GM19324 (cell line): ENCODE data around the gene CFAP119.
"Not testable (repeated sequence)": the region's sequence is repeated elsewhere in the genome, so short reads cannot be mapped to it uniquely, and the experiment has no call there.

ENCODE experiments used
- ATAC-seq: cut with Tn5 transposase; IDR thresholded peaks from one replicate; pipeline ENCODE4 v1.9.1; 2021; ENCODE audit warnings: mild to moderate bottlenecking, moderate library complexity; ENCODE audit not compliant: unreplicated experiment, low FRiP score

Gene CFAP119

DNA sequence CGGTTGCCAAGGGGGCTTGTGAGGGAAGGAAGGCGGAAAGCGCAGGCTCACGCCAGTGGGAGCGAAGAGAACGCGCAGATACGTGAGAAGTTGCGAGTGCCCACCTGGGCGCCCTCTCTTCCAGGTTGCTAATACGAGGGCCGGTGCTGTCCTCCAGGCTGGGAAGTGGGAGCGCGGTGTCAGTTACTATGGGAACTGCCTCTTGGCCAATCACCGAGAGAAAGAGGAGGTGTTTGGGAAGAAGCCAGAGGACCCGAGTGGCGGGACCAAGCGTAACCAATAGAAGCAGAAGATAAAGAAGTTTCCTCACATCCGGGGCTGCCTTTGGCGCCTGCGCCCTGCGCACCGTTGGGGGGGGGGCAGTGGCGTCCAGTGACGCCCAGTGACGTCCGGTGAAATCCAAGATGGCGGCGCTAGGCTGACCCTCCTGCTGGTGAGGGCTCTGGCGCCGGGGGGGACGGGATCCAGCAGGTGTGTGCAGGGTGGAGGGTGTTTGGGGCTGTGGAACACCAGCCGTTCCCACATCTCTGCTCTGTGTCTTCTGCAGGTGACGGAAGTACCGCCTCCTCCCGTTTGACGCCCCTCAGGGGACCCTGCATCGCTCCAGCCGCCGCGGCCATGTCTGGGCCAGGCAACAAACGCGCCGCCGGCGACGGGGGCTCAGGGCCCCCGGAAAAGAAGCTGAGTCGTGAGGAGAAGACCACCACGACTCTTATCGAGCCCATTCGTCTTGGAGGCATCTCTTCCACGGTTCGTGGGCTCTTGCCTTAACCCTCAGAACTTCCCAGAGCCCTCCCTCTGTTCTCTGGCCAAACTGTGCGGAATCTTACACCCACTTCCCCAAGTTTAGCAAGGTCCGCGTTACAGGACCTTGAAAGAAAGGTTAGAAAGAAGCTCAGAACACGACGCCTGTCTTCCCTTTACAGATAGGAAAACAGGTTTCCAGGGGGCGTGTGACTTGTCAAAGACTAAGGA, at the start of gene CFAP119, which contains the start of gene RNF40:
TSS of gene CFAP119 (minus strand) at position 135 of the 975 bp plus-strand sequence. CDS start 314 bp downstream, outside the sequence.
TSS of gene RNF40 (plus strand) at position 395 of the 975 bp plus-strand sequence. CDS start at position 619, 224 bp downstream.
- peak; percentile 89 for ATAC-seq

DNA sequence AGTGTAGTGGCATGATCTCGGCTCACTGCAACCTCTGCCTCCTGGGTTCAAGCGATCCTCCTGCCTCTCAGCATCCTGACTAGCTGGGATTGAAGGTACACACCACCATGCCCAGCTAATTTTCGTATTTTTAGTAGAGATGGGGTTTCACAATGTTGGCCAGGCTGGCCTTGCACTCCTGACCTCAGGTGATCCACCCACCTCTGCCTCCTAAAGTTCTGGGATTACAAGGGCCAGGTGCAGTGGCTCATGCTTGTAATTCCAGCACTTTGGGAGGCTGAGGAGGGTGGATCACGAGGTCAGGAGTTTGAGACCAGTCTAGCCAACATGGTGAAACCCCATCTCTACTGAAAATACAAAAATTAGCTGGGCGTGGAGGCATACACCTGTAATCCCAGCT, 47.8 kb upstream of the CFAP119 start:
- ATAC-seq: not testable (repeated sequence)

DNA sequence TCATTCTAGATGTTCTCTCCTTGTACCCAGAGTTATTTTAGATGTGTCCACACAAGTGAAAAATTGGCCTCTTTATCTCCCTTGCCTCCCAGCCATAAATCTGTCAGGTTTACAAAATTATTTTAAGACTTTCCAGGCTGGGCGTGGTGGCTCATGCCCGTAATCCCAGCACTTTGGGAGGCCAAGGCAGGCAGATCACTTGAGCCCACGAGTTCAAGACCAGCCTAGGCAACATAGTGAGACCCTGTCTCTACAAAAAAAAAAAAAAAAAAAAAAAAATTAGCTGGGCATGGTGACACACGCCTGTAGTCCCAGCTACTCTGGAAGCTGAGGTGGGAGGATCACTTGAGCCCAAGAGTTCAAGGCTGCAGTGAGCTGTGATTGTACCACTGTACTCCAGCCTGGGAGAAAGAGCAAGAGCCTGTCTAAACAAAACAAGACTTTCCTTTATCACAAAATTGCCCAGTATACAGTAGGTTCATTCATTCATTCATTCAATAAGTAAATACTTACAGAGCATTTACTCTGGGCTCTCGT, 47.1 kb upstream of the CFAP119 start:
- ATAC-seq: not testable (repeated sequence)

DNA sequence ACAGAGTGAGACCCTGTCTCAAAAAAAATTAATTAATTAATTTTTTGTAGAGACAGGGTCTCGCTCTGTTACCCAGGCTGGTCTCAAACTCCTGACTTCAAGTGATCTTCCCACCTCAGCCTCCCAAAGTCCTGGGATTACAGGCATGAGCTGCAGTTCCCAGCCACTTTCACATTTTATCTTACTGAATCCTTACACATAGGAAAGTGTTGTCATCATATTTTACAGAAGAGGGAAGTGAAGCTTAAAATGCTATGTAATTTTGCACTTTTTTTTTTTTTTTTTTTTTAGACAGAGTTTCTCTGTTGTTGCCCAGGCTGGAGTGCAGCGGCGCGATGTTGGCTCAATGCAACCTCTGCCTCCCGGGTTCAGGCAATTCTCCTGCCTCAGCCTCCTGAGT, 46.3 kb upstream of the CFAP119 start:
- no peak for ATAC-seq

DNA sequence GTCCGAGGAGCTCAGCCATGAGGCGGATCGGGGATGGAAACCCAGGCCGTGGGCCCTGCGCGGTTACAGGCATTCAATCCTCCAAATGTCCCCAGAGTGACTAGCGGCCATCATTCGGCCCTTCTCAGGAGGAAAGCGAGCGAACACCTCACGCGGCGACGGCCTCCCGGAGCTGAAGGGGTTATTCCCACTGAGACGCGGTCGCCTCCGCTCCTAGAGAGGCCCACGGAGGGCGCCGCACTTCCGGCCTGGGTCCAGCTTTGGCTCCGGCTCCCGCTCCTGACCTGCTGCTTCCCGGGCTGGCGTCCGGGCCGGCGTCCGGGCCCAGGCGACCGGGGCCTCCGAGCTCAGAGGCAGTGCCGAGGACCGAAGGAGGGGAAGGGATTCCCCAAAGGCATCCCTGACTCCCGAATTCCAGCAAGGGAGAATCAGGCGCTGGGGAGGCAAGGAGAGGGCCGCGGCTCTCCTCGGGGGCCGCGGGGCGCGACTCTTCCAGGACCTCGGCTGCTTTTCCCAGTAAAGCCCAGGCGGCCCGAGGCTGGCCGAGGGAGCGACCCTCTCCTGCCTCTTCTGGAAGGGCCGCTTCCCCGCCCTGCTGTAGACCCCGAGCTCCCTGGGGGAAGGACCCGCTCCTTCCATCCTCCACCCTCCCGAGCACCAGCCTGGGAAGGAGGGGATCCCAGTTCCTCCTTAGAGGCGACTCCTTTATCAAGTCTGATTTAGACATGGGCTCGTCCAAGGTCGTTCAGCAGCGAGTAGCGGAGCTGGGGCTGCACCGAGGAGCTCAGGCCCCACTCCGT, 43.7 kb upstream of the CFAP119 start:
- no peak for ATAC-seq

DNA sequence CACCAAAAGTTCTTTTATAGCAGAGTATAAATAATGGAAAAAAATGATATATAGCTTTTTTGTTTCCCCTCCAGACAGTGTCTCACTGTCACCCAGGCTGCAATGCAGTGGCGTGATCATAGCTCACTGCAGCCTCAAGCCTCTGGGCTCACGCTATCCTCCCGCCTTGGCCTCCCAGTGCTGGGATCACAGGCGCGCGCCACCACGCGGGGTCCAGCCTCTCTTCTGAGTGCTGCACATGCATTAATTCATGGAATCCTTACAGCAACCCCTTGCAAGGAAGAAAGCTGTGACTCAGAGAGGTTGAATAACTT, 43.2 kb upstream of the CFAP119 start:
- ATAC-seq: no peak

DNA sequence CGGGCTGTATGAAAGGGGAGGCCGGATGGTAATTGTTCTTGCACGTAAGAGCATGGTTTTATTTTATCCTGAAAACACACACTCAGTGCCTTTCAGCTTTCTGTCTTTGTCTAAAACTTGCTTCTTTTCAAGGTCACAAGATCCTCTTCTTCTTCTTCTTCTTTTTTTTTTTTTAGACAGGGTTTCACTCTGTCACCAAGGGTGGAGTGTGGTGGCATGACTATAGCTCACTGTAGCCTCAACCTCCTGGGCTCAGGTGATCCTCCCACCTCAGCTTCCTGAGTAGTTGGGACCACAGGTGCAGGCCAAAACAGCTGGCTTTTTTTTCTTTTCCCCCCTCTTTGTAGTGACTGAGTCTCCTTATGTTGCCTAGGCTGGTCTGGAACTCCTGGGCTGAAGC, 41.1 kb upstream of the CFAP119 start:
- ATAC-seq: no peak

DNA sequence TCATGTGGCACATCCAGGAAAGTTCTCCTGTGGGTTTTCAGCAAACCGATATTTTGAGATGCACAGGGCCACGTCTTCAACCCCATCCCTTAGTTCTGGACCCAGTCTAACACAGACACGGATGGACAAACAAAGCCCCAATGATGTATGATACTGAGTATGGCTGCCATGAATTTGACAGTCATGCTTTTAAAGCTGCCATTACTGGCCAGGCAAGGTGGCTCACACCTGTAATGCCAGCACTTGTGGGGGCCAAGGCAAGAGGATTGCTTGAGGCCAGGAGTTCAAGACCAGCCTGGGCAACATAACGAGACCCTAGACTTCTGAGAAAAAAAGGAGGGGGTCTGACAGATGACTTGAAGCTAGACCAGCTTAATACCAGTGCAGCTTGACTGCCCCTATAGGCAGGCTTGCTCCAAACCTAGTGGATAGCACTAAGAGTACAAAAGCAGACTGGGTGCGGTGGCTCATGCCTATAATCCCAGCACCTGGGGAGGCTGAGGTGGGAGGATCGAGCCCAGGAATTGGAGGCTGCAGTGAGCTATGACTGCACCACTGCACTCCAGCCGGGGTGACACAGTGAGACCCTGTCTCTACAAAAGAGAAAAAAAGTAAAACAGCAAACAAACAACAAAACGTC, 35.9 kb upstream of the CFAP119 start:
- no peak for ATAC-seq

DNA sequence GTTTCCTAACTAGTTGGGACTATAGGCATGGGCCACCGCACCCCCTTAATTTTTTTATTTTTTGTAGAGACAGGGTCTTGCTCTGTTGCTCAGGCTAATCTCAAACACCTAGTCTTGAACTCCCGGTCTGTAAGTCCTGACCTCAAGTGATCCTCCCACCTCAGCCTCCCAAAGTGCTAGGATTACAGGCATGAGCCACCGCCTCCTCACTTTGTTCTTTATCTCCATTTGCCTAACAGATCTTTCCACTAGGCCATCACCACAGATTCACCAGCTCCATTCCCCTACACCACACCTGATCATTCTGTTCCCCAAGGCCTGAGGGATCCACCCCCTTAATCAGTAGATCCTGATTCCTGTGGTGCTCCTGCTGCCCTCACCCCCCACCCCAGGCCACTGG, 32.8 kb upstream of the CFAP119 start:
- ATAC-seq: no peak

DNA sequence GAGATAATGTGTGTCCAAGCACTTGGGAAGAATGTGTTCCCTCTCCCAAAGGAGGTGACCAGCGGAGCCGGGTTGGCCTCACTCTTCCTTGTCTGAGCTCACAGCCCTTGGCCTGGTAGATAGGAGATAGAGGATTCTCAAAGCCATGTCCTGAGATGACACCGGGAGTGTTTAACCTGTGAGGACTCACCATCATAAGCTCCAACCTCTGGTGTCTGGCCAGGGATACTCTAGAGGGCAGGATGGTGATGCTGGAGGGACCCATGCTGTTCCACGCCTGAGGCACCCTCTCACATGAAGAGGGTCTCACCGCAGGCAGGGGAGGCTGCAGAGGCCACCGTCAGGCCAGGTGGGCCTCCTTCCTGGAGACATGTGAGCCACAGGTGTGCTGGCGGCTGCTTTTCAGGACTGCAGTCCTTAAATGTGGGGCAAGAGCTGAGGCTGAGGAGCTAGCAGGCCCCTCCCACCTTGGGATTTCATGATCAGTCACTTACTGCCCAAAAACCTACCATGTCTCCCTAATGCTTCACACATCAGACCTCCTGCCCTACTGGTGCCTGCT, 31.7 kb upstream of the CFAP119 start:
- ATAC-seq: no peak

DNA sequence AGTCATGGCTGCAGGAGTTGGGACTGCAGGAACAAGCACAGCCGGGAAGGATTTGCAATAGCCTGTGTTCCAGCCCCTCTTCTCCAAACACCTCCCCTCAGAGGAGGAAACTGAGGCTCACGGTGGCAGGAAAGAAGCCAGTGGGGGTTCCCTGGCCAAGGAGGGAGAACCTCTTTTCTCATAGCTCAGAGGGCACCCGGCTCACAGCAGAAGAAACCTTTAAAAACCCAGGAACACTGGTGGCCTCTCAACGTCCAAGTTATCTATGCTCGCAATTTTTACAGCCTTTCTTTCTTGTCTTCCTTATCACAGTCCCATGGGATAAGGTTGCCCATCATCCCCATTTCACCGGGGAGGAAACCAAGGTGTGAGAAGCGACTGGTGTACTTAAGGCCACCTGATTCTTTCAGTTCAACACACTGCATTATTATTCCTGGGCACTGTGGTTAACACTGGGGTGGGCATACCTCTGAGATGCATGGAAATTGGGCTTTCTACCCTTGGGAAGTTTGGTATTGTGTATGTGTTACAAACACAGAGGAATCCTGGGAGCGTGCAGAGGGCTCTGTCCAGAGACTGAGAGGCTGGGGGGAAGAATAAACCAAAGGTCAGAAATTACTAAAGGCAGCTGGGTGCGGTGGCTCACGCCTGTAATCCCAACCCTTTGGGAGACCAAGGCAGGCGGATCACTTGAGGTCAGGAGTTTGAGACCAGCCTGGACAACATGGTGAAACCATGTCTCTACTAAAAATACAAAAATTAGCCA, 25.9 kb upstream of the CFAP119 start:
- no peak for ATAC-seq

DNA sequence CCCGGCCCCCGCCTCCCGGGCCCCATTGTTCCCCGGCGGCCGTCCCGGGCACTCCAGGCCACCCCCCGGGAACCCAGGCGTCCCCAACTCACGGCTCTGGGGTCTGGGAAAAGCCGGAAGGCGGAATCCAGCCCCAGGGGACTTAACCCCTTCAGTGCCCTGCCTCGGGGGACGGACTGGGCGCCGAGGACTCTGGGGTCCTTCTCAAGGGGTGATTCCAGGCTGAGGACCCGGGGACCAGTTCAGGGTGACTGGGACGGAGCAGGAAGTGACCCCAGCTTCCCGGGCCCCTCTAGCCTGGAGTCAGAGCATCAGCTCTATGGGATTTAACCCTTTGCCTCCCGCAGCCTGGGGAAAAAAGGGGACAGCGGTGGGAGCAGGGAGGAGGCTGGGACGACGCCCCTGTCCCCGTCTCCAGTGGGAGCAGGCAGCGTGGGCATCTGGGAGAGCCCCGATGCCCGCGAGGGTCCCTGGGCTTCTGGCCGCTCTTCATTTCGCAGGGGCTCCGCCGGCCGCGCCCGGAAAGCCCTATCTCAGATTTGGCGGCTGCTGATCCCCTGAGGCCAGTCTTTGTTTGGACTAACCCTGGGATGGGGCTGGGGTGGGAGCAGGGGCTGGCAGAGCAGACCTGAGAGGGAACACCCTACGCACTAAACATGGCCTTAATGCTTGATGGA, 25.2 kb upstream of the CFAP119 start, which contains the start of gene ZNF629:
TSS of gene ZNF629 (minus strand) at position 270 of the 677 bp plus-strand sequence. CDS start 2,723 bp downstream, outside the sequence.
- ATAC-seq: no peak

DNA sequence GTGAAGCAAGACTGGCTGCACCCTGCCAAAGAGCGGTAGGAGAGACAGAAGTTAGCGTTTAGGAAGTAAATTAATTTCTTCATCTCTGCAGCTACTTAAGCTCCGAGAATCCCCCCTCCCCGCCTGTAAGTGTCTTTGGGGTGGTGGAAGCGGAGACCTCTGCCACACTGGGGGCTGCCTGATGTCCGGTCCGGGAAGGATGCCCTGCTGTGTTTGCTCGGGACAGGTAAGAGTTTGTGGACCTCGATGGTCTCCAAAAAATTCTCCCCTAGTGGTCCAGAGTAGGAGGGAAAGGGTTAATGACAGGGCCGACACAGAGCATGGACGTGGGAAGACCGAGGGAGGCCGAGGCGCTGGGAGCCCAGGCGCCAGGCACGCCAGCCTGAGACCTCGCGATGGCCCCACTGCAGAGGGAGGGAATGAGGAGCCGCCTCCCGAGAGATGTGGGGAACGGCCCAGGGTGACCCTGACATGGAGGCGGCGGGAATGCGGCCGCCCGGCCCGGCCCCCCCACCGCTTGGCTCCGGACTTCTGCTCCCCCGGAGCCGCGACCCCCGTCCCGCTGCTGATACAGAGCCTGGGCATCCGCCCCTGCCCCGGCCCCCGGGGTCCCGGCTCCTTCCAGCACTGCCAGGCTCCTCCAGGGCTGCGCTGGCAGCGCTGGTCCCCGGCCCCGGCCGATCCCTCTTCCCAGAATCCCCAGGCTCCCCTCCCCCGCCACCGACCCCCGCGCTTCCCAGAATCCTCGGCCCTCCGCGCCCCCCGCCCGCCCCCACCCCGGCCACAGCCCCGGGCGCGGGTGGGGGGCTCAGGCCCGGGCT, 24.5 kb upstream of the CFAP119 start:
- no peak for ATAC-seq

DNA sequence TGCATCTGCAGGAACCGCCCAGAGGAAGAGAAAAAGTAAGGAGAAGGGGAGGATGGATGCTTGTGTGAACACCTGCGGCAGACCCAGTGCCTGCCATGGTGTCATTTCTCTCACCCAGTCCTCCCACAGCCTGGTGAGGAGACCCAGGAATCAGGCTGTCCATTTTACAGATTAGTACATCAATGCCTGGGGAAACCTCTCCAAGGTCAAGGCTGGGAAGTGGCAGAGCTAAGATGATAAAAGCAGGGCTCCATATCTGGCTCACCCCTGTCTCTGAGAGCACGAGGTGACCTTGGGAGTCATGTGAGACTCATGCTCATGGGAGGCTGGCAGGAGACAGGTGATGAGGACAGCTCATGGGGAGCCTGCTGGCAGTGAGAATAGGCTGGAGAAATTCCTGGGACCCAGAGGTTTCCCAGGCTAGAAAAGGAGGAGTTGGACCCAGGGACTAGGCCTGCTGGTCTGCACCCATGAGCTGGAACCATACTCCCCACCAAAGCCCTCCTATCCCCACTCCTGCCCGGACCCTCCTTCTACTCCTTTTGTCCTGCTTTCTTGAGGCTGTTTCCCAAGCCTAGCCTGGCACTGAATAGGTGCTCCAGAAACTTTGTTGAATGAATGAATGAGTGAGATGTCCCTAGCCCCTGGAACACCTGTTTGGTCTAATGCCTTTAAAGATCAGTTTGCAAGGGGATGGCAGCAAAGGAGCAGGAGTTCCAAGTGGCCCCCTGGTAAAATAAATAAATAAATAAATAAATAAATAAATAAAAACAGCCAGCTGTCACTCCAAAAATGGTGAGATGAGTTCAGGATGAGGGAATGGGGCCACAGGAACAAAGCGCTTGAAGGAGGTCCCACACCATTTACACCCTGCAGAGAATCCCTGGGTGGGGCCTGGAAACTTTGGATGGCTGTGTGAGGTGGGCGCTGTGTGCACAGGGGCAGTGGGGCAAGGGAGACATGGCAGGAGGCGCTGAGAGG, 23.6 kb upstream of the CFAP119 start:
- ATAC-seq: no peak

DNA sequence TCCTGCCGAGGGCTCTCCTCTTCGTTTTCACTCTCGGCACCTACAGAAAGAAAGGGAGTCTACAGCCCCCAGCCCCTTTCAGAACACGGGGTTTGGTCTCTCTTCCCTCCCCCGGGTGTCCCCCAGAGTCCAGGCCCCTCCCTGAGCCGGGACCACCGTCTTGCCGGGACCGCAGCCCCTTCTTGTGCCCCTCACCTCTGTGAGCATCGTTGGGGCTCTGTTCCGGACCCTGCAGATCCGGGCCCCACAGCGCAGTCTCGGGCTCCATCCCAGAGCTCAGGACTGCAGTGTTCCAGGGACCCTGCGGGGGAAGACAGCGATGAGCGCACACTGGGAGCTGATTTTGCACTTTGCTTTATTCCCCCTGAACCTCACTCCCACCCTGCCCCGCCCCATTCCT, 22.4 kb upstream of the CFAP119 start:
- no peak for ATAC-seq

DNA sequence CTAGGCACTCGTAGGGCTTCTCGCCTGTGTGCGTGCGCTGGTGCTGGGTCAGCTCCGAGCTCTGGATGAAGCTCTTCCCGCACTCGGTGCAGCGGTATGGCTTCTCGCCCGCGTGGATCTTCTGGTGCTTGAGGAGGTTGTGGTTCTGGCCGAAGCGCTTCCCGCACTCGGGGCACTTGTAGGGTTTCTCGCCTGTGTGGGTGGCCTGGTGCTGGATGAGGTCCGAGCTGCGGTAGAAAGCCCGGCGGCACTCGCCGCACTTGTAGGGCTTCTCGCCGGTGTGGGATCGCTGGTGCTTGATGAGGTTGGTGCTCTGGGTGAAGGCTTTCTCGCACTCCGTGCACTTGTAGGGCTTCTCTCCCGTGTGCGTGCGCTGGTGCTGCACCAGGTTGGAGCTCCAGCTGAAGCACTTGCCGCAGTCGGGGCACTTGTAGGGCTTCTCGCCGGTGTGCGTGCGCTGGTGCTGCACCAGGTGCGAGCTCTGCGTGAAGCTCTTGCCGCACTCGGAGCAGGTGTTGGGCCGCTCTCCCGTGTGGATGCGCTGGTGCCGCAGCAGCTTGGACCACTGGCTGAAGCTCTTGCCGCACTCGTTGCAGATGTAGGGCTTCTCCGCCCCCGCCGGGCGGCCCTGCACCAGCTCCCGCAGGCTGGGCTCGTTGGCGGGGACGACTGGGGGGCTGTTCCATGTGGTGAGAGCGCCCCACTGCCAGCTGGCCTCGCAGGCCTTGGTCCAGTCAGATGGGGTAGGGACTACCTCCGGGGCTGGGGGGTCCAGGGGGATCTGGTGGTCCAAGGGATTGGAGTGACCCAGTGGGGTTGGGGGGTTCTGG, 21.6 kb upstream of the CFAP119 start:
- no peak for ATAC-seq
